Measurements from ENCODE around the gene CWC27. TPM values are rescaled to one million over a fixed set of nuclear protein-coding genes. Genes with fewer than 3 reads are reported as not detected.

Gene CWC27
- polyA plus RNA-seq, 2 of the 4 experiments (the other 2 are of a cell fraction): 24.1 to 48.5 TPM

GRCh38 chr5:64942460-64942859 is 173.7 kb downstream of the CWC27 start:
- no peak overlapping the region for H3K4me3 ChIP-seq
- TF ChIP-seq EHF (CRISPR knock-in tag; IDR thresholded peaks at IDR 0.05): no peak
- no peak for TF ChIP-seq GATA3 (IDR thresholded peaks at IDR 0.05; ENCODE audit: borderline replicate concordance)
- peak; percentile 17 for TF ChIP-seq MAFK (IDR thresholded peaks at IDR 0.05; ENCODE audit: partially characterized antibody)
- TF ChIP-seq CBX8 (IDR thresholded peaks at IDR 0.05): no peak
- DNase-seq (ENCODE audit: low read depth in 1 of 2, low spot score in 1 of 2) (no peak), FAIRE-seq (no peak), ATAC-seq (no peak)
- no peaks in the 10 kb centered on the region for H3K9me3 ChIP-seq
- no peak overlapping the region for H3K27ac ChIP-seq
- H3K4me2 ChIP-seq: no peak overlapping the region
- CTCF ChIA-PET: interaction anchor here (0.6 kb wide), 1 partner anchor 529 kb away, joined by 3 read pairs; no protein-coding TSS in a partner anchor
- H3K4me1 ChIP-seq: peaks cover 18% of the 10 kb centered on the region; the same call in 2 of the 3 replicates
- POLR2A ChIA-PET: no interaction called here
- WGBS (ENCODE audit: missing lambda C conversion rate): 89% methylated on average over 4 of the region's 4 CpGs

GRCh38 chr5:64944868-64945267 is 176.1 kb downstream of the CWC27 start:
- CTCF ChIA-PET: interaction anchor here (0.9 kb wide), 1 partner anchor 13 kb away, joined by 3 read pairs; no protein-coding TSS in a partner anchor
- ATAC-seq (no peak), FAIRE-seq (no peak), DNase-seq (ENCODE audit: low read depth in 1 of 2, low spot score in 1 of 2) (no peak)
- Histone ChIP-seq H3K4me2 (no peak overlapping the region), H3K4me3 (no peak overlapping the region), H3K9me3 (no peaks in the 10 kb centered on the region), H3K4me1 (peaks cover 12% of the 10 kb centered on the region; the same call in 1 of the 3 replicates), H3K27ac (no peak overlapping the region)
- POLR2A ChIA-PET: no interaction called here
- TF ChIP-seq HOXA7 (CRISPR knock-in tag; IDR thresholded peaks at IDR 0.05) (no peak), HOXB13 (CRISPR knock-in tag; IDR thresholded peaks at IDR 0.05; ENCODE audit: low read depth) (no peak), REST (IDR thresholded peaks at IDR 0.05) (no peak), ELK1 (IDR thresholded peaks at IDR 0.05; ENCODE audit: low read depth, low read length) (no peak)

GRCh38 chr5:64947031-64947430 is 178.3 kb downstream of the CWC27 start:
- Histone ChIP-seq H3K9me3 (no peaks in the 10 kb centered on the region), H3K4me3 (no peak overlapping the region), H3K4me2 (no peak overlapping the region), H3K27ac (no peak overlapping the region), H3K4me1 (no peaks in the 10 kb centered on the region)
- DNase-seq (ENCODE audit: low read depth in 1 of 2, low spot score in 1 of 2): no peak
- ChIA-PET POLR2A (no interaction called here), CTCF (interaction anchor here (1.3 to 1.6 kb wide), 2 partner anchors 10 to 12 kb away, joined by 4 to 6 read pairs; no protein-coding TSS in a partner anchor)
- no peak for FAIRE-seq
- TF ChIP-seq HOXB5 (CRISPR knock-in tag; IDR thresholded peaks at IDR 0.05) (no peak), RCOR1 (IDR thresholded peaks at IDR 0.05; ENCODE audit: low read depth, low read length) (no peak), BCL3 (IDR thresholded peaks at IDR 0.05) (no peak), RNF2 (IDR thresholded peaks at IDR 0.05; ENCODE audit: borderline replicate concordance, low read depth) (no peak), POLR2AphosphoS2 (conservative IDR thresholded peaks at IDR 0.05; ENCODE audit: low read length) (no peak), CHD2 (IDR thresholded peaks at IDR 0.05; ENCODE audit: low read length, partially characterized antibody) (no peak), ZSCAN20 (CRISPR knock-in tag; IDR thresholded peaks at IDR 0.05) (no peak), CHD4 (IDR thresholded peaks at IDR 0.05; ENCODE audit: borderline replicate concordance) (no peak), NR3C1 (IDR thresholded peaks at IDR 0.05) (no peak), REST (IDR thresholded peaks at IDR 0.05) (no peak), FOXS1 (CRISPR knock-in tag; IDR thresholded peaks at IDR 0.05) (no peak), JUN (IDR thresholded peaks at IDR 0.05) (no peak), SMC3 (IDR thresholded peaks at IDR 0.05) (no peak), KDM5A (IDR thresholded peaks at IDR 0.05) (no peak), HDAC2 (IDR thresholded peaks at IDR 0.05) (no peak)
- WGBS (ENCODE audit: missing lambda C conversion rate): 90% methylated on average over 1 of the region's 1 CpG
- ATAC-seq: no peak
